GM19239 (cell line): ENCODE data around the gene WDR12.
"Not testable (repeated sequence)": the region's sequence is repeated elsewhere in the genome, so short reads cannot be mapped to it uniquely, and the experiment has no call there.

Experiments
- DNase-seq: peaks from one replicate; pipeline ENCODE4 v3.0.0; 2011; ENCODE audit warnings: low spot score; ENCODE audit not compliant: insufficient read length
- FAIRE-seq: peaks from 2 replicates; lab custom pipeline; 2011; peaks lifted over from hg19 to GRCh38; lab: Jason Lieb, UNC

Gene WDR12

DNA sequence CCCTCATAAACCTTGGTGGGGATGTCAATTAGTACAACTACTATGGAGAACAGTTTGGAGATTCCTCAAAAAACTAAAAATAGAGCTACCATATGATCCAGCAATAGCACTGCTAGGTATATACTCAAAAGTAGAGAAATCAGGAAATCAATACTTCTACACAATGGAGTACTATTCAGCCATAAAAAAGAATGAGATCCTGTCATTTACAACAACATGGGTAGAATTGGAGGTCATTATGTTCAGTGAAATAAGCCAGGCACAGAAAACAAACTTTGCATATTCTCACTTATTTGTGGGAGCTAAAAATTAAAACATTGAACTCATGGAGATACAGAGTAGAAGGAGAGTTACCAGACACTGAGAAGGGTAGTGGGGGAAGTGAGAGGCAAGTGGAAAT is 6.0 kb downstream of the WDR12 start:
- not testable (repeated sequence) for DNase-seq, FAIRE-seq

DNA sequence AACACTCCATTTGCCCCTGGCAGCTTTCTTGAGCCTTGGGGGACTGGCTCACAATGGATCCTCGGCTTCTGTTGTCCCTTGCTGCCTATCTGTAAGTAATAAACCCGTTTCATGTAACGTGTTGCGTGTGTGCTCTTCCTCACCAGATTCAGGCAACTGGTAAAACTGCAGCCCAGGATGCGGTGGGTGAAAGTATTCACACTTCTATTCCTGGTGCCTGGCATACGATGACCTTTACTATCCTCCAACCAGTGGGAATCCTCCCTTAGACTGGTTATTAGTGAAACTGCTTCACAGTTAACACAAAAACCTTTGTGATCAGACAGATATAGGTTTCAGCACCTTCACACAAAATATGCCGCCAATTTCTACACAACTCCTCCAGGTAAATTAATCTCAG is 26.3 kb downstream of the WDR12 start:
- no peak for FAIRE-seq
- DNase-seq: no peak

DNA sequence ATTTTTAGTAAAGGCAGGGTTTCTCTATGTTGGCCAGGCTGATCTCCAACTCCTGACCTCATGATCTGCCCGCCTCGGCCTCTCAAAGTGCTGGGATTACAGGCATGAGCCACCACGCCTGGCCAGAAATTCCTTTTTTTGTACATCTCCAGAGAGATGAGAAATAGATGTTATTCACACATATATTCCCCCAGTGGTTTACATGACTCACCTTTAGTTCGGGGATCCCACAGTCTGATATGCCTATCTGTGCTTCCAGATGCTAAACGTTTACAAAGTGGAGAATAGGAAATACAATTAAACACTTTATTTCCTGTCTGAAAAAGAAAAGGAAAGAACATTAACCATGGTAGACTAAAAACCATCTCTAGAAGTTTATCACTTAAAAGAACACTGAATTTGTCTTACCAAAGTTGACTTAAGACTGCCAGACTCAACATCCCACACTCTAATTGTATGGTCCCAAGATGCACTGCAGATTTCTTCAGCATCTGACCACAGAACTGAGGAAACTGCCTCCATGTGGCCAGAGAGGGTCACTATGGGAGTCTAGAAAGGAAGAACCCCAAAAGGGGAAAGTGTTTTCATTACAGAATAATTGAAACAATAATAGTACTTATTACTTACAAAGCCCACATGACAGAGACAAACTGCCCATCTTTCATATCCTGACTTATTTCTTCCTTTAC is 27.3 kb downstream of the WDR12 start:
- FAIRE-seq: no peak

DNA sequence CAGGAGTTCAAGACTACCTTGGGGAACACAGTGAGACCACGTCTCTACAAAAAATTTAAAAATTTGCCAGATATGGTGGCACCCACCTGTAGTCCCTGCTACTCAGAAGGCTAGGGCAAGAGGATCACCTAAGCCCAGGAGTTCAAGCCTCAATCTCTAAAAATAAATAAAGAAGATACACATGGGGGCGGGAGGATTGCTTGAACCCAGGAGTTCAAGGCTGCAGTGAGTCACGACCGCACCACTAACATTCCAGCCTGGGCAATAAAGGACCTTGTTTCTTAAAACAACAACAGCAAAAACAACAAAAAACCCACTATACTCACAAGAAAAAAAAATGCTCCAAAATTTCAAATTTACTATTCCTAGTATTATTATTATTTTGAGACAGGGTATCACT is 29.9 kb downstream of the WDR12 start:
- FAIRE-seq (no peak), DNase-seq (no peak)

More for the DNA sequence above, 27.3 kb downstream of the WDR12 start:
- no peak for DNase-seq

DNA sequence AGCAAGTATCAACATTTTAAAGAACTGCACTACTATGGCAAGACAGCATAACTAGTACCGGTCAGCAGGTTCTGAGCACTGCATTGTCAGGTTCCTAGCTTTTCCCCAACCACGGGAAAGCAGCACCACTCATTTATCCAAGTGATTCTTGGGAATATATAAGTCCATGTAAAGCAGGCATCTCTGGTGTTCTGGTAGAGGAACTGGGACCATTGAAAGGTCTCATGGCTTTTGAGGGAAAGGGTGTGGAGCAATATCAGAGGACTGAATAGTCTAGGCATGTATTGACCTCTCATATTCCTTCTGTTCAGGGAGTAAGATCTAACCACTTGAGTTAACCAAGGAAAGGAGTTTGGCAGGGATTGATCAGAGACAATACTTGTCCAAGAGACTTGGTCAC is 33.8 kb downstream of the WDR12 start:
- DNase-seq (no peak), FAIRE-seq (no peak)

DNA sequence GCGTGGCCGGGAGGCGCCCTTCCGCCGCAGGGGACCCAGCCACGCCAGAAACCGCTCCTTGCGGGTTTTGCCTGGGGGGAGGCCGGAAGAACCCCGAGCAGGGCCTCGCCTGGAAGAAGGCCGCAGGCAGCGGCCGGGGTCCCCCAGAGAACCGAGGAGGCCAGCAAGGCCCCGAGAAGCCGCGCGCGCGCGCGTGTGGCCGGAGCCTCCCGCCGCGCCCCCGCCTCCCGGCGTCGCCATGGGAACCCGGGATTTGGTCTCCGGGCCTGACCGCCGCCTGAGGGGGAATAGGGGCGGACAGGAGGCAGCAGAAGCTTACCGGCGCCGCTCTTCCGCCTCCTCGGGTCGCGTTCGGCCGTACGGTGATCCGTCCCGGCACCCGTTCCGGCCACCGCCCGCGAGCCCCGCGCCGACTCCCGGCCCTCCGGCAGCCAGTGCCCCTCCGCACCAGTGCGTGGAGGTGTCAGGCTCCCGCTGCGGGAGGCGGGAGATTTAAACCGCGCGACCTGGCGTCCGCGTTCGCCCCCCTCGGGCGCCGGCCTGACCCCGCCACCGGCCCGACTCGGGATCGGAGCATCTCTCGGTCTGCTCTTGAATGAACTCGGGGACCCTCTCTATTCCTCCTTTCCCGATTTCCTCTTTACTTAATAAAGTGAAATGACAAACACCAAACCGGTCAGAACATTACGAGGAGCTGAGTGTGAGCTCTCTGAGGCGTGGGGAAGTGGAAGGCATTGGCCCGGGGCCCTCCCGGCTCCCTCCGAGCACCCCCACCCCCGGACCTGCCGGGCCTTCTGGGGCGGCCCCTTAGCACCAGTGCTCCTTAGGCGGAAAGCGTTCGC is 40.0 kb downstream of the WDR12 start, which contains the start of gene ICA1L:
ICA1L (minus strand) TSS at position 467 of the 842 bp plus-strand sequence. CDS start 42,757 bp downstream, outside the sequence.
- FAIRE-seq: no peak

DNA sequence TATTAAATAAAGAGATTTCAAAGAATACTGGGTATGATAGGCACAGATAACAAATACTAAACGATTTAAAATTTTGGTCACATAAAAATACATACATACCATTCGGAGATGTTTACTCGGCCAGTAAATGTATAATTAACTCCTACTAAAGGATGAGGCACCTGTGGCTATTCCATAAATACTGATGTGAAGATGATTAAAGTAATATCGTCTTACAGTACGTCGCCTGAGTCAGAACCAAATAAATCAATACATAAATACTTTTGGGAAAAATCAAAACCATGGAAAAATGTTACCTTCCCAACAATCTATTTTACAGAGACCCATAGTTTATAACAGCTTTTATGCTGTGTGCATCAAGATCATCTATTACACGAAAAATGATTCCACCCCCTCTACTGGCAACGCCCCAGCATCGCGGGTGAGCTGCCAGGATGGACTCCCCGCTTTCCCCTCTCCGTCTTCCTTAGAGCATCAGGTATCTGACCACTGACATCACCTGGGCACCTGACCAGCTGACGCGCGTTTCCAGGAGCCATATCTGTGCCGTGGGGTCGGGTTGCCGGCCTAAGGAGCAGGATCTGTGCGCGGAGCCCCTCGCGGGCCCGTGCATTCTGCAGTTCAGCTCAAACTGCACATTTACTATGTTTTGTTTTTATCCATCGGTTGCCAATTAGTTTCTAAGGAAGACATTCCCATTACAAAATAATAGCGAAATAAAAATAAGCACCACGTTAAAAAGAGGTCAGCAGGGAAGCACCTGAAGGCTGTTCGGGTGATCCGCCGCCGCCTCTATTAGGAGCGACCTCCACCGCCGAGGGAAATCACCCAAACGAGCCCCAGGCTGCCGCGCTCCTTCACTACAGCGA is 40.8 kb downstream of the WDR12 start:
- peak; percentile 53 for DNase-seq
- FAIRE-seq: peak; percentile 96

More for the DNA sequence above, 40.0 kb downstream of the WDR12 start, which contains the start of gene ICA1L:
- peak; percentile 50 for DNase-seq

DNA sequence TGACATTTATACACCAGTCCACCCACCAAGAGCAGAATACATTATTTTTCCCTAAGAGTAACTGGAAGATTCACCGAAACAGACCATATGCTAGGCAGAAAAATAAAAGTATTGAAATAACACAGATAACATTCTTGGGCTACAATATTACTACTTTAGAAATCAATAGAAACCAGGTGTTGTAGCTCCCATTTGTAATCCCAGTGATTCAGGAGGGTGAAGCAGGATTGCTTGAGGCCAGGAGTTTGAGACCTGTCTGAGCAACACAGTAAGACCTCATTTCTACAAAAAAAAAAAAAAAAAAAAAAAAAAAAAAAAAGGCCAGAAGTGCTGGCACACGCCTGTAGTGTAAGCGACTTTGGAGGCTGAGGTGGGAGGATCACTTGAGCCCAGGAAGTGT is 49.5 kb downstream of the WDR12 start:
- FAIRE-seq (no peak), DNase-seq (no peak)

DNA sequence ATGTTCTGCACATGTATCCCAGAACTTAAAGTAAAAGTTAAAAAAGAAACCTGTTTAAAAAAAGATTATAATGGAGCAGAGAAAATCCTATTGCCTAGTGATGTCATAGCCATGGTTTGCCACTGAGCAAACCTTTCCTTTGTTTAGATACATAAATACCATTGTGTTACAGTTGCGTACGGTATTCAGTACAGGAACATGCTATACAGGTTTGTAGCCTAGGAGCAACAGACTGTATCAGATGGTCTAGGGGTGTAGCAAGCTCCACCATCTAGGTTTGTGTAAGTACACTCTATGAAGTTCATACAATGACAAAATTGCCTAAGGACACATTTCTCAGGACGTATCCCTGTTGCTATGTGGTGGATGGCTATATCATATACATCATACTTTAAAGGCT is 52.9 kb downstream of the WDR12 start:
- FAIRE-seq: no peak
- no peak for DNase-seq

DNA sequence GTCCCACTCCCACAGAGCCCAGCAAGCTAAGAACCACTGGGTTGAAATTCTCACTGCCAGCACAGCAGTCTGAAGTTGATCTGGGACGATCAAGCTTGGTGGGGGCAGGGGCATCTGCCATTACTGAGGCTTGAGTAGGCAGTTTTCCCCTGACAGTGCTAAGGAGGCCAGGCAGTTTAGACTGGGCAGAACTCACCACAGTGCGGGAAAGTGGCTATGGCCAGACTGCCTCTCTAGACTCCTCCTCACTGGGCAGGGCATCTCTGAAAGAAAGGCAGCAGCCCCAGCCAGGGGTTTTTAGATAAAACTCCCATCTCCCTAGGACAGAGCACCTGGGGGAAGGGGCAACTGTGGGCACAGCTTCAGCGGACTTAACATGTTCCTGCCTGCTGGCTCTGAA is 62.1 kb downstream of the WDR12 start:
- FAIRE-seq, DNase-seq: not testable (repeated sequence)

DNA sequence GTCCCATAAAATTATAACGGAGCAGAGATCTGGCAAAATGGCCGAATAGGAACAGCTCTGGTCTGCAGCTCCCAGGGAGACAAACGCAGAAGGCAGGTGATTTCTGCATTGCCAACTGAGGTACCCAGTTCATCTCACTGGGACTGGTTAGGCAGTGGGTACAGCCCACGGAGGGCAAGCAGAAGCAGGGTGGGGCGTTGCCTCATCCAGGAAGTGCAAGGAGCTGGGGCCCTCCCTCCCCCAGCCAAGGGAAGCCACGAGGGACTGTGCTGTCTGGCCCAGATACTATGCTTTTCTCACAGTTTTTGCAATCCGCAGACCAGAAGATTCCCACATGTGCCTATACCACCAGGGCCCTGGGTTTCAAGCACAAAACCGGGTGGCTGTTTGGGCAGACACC is 62.7 kb downstream of the WDR12 start:
- DNase-seq (no peak), FAIRE-seq (no peak)

DNA sequence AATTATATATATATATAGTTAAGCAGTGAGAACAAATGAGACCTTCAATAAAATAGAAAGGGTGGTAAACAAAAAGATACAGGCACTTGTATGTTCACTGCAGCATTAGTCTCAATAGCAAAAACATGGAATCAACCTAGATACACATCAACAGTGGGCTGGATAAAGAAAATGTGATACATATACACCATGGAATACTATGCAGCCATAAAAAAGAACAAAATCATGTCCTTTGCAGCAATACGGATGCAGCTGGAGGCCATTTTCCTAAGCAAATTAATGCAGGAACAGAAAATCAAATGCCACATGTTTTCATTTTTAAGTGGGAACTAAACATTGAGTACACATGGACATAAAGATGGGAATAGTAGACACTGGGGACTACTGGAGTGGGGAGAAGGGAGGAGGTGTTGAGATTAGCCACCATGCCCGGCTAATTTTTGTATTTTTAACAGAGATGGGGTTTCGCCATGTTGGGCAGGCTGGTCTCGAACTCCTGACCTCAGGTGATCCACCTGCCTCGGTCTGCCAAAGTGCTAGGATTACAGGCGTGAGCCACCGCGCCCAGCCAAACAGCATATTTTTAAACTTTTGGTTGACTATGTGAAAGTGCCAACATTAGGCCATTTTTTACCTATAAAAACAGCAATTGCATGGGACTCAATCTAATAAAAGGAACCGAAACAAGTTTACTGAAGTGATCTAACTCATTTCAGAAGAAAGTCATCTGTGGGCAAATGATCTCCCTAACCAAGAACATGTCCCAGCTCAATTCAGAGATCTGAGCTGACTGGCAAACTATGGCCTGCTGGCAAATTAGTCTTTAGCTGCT is 63.6 kb downstream of the WDR12 start:
- FAIRE-seq: peak; percentile 47
- peak; percentile 12 for DNase-seq

DNA sequence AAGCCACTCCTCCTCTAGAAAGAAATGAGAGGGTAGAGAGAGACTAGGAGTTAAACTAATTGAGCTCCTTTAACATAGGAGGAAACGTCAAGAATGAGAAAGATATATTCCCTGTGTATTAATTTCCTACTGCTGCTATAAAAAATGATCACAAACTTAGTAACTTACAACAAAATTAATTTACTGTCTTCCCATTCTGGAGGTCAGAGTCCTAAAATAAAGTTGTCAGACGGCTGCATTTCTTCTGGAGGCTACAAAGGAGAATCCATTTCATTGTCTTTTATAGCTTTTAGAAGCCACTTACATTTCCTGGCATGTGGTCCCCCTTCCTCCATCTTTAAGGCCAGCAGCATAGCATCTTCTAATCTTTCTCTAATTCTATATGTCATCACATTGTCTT is 66.8 kb downstream of the WDR12 start:
- no peak for FAIRE-seq

DNA sequence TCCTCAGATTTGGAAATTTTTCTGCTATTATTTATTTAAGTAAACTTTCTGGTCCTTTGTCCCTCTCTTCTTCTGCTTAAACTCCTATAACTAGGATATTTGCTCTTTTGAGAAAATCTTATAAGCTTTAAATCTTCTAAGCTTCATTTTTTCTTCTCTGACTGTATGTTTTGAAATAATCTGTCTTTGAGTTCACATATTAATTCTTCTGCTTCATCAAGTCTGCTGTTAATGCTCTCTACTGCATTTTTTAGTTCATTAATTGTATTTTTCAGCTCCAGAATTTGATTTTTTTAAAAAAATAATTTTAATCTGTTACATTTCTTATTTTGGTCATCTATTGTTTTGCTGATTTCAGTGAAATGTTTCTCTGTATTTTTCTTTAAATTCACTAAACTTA is 68.8 kb downstream of the WDR12 start:
- DNase-seq (no peak), FAIRE-seq (peak; percentile 8)

More for the DNA sequence above, 66.8 kb downstream of the WDR12 start:
- DNase-seq: no peak

DNA sequence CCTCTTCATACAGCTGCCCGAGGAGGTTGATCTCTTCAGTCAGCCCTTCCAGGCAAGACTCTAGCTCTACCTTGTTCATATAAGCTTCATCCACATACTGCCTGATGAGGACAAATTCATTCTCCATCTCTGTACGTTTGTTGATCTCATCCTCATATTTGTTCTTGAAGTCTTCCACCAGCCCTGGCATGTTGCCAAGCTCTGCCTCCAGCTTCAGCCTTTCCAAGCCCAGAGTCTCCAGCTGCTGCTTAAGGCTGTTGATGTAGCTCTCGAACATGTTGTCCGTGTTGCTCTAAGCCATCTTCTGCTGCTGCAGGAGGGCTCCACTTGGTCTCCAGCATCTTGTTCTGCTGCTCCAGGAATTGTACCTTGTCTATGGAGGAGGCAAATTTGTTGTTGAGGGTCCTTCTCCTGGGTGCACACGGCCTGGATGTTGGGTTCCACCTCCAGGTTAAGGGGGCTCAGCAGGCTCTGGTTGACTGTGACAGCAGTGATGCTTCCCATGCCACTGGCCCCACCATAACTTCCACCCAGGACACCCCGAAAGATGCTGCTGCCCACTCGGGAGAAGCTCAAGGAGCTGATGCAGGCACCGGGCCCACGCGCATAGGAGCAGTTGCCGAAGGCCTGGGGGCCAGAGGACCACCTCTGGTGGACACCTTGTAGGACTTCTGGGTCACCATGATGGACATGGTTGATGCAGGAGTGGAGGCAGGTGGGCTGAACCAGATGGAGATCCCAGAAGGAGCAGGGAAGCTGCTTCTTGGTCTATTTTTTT is 70.2 kb downstream of the WDR12 start:
- FAIRE-seq (no peak), DNase-seq (no peak)

DNA sequence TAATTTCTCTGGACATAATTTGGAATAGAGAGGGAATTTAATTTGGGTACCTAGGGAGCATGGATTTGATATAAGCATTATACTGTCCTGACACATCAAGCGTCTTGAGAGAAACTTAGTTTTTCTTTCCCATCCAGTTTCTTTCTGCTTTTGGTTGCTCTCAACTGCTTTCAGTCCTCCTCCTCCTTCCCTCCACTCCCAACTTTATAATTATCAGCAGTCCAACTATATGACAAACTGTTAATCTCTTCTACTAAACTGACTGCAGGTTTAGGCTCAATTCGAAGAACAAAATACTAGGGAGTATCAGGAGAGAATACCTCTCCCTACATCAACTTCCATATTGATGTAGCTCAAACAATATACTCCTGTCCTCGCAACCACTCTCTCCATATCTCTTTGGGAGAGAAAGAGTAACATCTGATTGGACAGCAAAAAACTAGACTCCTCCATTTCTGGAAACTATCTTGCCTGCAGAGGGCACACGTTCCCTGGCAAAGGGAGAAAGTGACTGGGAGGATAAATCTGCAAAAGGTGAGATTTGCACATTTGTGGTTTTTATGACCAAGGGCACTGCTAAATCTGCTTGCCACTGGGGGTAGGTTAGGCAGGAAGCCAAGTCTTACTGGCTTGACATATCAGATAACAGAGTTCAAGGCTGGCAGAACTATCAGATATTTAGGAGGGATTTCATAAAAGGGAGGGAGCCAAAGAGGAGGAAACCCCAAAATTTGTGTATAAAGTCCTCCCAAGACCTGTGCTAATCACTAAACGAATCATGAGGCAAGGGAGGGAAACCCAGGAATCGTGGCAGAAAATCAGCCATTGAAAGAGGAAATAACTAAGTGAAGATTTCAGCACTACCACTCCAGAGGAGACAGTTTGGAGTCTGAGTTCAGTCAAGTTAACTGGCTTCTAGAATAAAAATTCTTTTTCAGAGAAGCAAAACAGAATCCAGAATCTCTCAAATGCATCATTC is 79.9 kb downstream of the WDR12 start:
- DNase-seq: peak; percentile 28
- peak; percentile 70 for FAIRE-seq

DNA sequence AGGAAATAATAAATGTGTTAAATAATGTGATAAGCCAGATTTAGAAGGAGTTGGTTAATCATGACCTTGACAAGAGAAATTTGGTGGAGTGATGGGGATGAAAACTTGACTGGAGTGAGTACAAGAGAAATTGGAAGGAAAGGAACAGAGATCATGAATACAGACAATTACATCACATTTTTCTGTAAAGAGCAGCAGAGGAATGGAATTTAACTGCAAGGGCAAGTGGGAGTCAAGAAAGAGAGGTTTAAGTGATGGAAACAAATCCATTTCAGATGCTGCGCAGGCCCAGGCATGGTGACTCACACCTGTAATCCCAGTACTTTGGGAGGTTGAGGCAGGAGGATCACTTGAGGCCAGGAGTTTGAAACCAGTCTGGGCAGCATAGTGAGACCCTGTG is 86.6 kb downstream of the WDR12 start:
- DNase-seq: no peak
- FAIRE-seq: no peak
